ENCODE data around the gene GARIN5A. TPM values are rescaled to one million over a fixed set of nuclear protein-coding genes. Genes with fewer than 3 reads are reported as not detected.

GARIN5A gene
- total RNA-seq, 1 experiment from 2014 or later, result 8.2 TPM

DNA sequence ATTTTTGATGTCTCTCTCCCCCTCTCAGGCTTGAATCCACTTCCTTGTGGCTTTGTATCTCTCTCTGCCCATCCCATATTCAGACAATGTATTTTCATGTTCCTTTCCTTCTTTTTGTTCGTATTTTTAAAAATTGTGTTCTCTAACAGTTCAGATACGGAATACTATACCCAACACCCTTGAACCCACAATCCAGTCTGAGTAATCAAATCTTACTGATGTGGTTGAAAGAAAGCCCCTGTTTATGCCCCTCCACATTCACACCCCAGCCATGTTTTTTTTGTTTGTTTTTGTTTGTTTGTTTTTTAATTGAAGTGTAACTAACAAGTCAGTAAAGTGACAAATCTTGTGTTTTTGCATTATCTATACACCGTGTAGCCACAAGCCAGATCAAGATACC, 56.5 kb downstream of the GARIN5A start:
- Mint-ChIP-seq H3K36me3 (peaks cover 4% of the 10 kb centered on the region; the same call in 1 of the 2 replicates), H3K27ac (peak overlapping the region; percentile 16; the same call in 1 of the 2 replicates), H3K9me3 (no peaks in the 10 kb centered on the region), H3K4me3 (peak overlapping the region; percentile 76), H3K4me1 (peaks cover 18% of the 10 kb centered on the region), H3K27me3 (ENCODE audit: low read depth) (no peaks in the 10 kb centered on the region)
- CTCF ChIA-PET, result interaction anchor here (1.6 to 2.2 kb wide), 4 partner anchors 41 to 63 kb away, joined by 4 to 12 read pairs (median 10); no protein-coding TSS in a partner anchor
- ATAC-seq (no peak), DNase-seq (ENCODE audit: low spot score) (no peak)
- POLR2A ChIA-PET, result interaction anchor here (0.7 to 1.2 kb wide), 2 partner anchors 8 to 36 kb away, joined by 3 to 4 read pairs; partner anchors contain the start of gene POLD1
- TF ChIP-seq, protein P1, sequence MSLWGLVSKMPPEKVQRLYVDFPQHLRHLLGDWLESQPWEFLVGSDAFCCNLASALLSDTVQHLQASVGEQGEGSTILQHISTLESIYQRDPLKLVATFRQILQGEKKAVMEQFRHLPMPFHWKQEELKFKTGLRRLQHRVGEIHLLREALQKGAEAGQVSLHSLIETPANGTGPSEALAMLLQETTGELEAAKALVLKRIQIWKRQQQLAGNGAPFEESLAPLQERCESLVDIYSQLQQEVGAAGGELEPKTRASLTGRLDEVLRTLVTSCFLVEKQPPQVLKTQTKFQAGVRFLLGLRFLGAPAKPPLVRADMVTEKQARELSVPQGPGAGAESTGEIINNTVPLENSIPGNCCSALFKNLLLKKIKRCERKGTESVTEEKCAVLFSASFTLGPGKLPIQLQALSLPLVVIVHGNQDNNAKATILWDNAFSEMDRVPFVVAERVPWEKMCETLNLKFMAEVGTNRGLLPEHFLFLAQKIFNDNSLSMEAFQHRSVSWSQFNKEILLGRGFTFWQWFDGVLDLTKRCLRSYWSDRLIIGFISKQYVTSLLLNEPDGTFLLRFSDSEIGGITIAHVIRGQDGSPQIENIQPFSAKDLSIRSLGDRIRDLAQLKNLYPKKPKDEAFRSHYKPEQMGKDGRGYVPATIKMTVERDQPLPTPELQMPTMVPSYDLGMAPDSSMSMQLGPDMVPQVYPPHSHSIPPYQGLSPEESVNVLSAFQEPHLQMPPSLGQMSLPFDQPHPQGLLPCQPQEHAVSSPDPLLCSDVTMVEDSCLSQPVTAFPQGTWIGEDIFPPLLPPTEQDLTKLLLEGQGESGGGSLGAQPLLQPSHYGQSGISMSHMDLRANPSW (CRISPR knock-in tag; conservative IDR thresholded peaks at IDR 0.05; ENCODE audit: low read depth), result no peak
- TF ChIP-seq PRRX2 (CRISPR knock-in tag; IDR thresholded peaks at IDR 0.05), result no peak
- TF ChIP-seq ZNF423 (CRISPR knock-in tag; IDR thresholded peaks at IDR 0.05), result no peak
- no peak for TF ChIP-seq CREB1 (CRISPR knock-in tag; IDR thresholded peaks at IDR 0.05)
- no peak for TF ChIP-seq FOXP1 (CRISPR knock-in tag; IDR thresholded peaks at IDR 0.05; ENCODE audit: borderline replicate concordance)
- no peak for TF ChIP-seq RORB (CRISPR knock-in tag; IDR thresholded peaks at IDR 0.05)
- TF ChIP-seq, protein P2, sequence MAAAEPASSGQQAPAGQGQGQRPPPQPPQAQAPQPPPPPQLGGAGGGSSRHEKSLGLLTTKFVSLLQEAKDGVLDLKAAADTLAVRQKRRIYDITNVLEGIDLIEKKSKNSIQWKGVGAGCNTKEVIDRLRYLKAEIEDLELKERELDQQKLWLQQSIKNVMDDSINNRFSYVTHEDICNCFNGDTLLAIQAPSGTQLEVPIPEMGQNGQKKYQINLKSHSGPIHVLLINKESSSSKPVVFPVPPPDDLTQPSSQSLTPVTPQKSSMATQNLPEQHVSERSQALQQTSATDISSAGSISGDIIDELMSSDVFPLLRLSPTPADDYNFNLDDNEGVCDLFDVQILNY (CRISPR knock-in tag; IDR thresholded peaks at IDR 0.05), result no peak
- no peak for TF ChIP-seq ZBTB21 (CRISPR knock-in tag; IDR thresholded peaks at IDR 0.05; ENCODE audit: borderline replicate concordance)
- no peak for TF ChIP-seq HMGA2 (CRISPR knock-in tag; IDR thresholded peaks at IDR 0.05)
- TF ChIP-seq ZNF671 (CRISPR knock-in tag; IDR thresholded peaks at IDR 0.05), result no peak
- no peak for TF ChIP-seq NR1H2 (CRISPR knock-in tag; IDR thresholded peaks at IDR 0.05)
- TF ChIP-seq, protein P3, sequence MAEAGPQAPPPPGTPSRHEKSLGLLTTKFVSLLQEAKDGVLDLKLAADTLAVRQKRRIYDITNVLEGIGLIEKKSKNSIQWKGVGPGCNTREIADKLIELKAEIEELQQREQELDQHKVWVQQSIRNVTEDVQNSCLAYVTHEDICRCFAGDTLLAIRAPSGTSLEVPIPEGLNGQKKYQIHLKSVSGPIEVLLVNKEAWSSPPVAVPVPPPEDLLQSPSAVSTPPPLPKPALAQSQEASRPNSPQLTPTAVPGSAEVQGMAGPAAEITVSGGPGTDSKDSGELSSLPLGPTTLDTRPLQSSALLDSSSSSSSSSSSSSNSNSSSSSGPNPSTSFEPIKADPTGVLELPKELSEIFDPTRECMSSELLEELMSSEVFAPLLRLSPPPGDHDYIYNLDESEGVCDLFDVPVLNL (CRISPR knock-in tag; IDR thresholded peaks at IDR 0.05; ENCODE audit: borderline replicate concordance, low read depth), result no peak
- TF ChIP-seq ZNF138 (CRISPR knock-in tag; conservative IDR thresholded peaks at IDR 0.05), result no peak
- TF ChIP-seq, protein P4, sequence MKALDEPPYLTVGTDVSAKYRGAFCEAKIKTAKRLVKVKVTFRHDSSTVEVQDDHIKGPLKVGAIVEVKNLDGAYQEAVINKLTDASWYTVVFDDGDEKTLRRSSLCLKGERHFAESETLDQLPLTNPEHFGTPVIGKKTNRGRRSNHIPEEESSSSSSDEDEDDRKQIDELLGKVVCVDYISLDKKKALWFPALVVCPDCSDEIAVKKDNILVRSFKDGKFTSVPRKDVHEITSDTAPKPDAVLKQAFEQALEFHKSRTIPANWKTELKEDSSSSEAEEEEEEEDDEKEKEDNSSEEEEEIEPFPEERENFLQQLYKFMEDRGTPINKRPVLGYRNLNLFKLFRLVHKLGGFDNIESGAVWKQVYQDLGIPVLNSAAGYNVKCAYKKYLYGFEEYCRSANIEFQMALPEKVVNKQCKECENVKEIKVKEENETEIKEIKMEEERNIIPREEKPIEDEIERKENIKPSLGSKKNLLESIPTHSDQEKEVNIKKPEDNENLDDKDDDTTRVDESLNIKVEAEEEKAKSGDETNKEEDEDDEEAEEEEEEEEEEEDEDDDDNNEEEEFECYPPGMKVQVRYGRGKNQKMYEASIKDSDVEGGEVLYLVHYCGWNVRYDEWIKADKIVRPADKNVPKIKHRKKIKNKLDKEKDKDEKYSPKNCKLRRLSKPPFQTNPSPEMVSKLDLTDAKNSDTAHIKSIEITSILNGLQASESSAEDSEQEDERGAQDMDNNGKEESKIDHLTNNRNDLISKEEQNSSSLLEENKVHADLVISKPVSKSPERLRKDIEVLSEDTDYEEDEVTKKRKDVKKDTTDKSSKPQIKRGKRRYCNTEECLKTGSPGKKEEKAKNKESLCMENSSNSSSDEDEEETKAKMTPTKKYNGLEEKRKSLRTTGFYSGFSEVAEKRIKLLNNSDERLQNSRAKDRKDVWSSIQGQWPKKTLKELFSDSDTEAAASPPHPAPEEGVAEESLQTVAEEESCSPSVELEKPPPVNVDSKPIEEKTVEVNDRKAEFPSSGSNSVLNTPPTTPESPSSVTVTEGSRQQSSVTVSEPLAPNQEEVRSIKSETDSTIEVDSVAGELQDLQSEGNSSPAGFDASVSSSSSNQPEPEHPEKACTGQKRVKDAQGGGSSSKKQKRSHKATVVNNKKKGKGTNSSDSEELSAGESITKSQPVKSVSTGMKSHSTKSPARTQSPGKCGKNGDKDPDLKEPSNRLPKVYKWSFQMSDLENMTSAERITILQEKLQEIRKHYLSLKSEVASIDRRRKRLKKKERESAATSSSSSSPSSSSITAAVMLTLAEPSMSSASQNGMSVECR (CRISPR knock-in tag; IDR thresholded peaks at IDR 0.05; ENCODE audit: borderline replicate concordance), result no peak
- TF ChIP-seq, protein P5, sequence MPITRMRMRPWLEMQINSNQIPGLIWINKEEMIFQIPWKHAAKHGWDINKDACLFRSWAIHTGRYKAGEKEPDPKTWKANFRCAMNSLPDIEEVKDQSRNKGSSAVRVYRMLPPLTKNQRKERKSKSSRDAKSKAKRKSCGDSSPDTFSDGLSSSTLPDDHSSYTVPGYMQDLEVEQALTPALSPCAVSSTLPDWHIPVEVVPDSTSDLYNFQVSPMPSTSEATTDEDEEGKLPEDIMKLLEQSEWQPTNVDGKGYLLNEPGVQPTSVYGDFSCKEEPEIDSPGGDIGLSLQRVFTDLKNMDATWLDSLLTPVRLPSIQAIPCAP (CRISPR knock-in tag; IDR thresholded peaks at IDR 0.05), result no peak
- TF ChIP-seq, protein P6, sequence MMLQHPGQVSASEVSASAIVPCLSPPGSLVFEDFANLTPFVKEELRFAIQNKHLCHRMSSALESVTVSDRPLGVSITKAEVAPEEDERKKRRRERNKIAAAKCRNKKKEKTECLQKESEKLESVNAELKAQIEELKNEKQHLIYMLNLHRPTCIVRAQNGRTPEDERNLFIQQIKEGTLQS (CRISPR knock-in tag; conservative IDR thresholded peaks at IDR 0.05), result no peak
- no peak for TF ChIP-seq NFE2L1 (CRISPR knock-in tag; IDR thresholded peaks at IDR 0.05)

All from WTC11 (cell line).